HepG2 (cell line): ENCODE data around the gene GBX1.

Experiments used
- BCL6 ChIP-seq: IDR thresholded peaks from 2 replicates; pipeline ENCODE4 v1.6.1; 2016; ENCODE audit warnings: missing genetic modification reagents, missing compliant biosample characterization
- CBFB ChIP-seq: sonication (generic); formaldehyde crosslinking; IDR thresholded peaks from 2 replicates; pipeline ENCODE4 v1.4.0; 2020; ENCODE audit warnings: missing genetic modification reagents
- CTCF ChIP-seq: sonication (generic); formaldehyde crosslinking; IDR thresholded peaks from 2 replicates; pipeline ENCODE4 v1.5.0; 2020; ENCODE audit warnings: mild to moderate bottlenecking, missing genetic modification reagents, moderate library complexity
- KDM1A ChIP-seq: IDR thresholded peaks from 2 replicates; pipeline ENCODE4 v1.6.1; 2016; ENCODE audit warnings: missing compliant biosample characterization
- KMT2B ChIP-seq: IDR thresholded peaks from 2 replicates; pipeline ENCODE4 v1.6.1; 2016; ENCODE audit warnings: missing genetic modification reagents, missing compliant biosample characterization
- PATZ1 ChIP-seq: sonication (generic); formaldehyde crosslinking; IDR thresholded peaks from 2 replicates; pipeline ENCODE4 v1.4.0; 2020; ENCODE audit warnings: missing genetic modification reagents
- SP1 ChIP-seq, 2 experiments: fragments of 450-650 bp in 1 of 2; sonication (generic) in 1 of 2; formaldehyde crosslinking in 1 of 2; IDR thresholded peaks; 2 replicates each; pipeline versions ENCODE4 v1.4.0 to v1.6.1; 2016 to 2020; ENCODE audit warnings: missing genetic modification reagents in 1 of 2
- STAT6 ChIP-seq: sonication (generic); formaldehyde crosslinking; IDR thresholded peaks from 2 replicates; pipeline ENCODE4 v1.4.0; 2020; ENCODE audit warnings: missing genetic modification reagents, mild to moderate bottlenecking, borderline replicate concordance
- TAF1 ChIP-seq: sonication (generic); formaldehyde crosslinking; IDR thresholded peaks from 2 replicates; pipeline ENCODE4 v1.4.0; 2020; ENCODE audit warnings: missing genetic modification reagents
- ZNF138 ChIP-seq: sonication (generic); formaldehyde crosslinking; IDR thresholded peaks from 2 replicates; pipeline ENCODE4 v1.5.0; 2020; ENCODE audit warnings: mild to moderate bottlenecking, low read depth, missing genetic modification reagents
- ZNF232 ChIP-seq: sonication (generic); formaldehyde crosslinking; IDR thresholded peaks from 2 replicates; pipeline ENCODE4 v1.4.0; 2020; ENCODE audit warnings: missing genetic modification reagents, borderline replicate concordance
- ZNF24 ChIP-seq: fragments of 450-650 bp; IDR thresholded peaks from 2 replicates; pipeline ENCODE4 v1.6.1; 2017; ENCODE audit warnings: antibody characterized with exemption, mild to moderate bottlenecking
- ZNF441 ChIP-seq: sonication (generic); formaldehyde crosslinking; IDR thresholded peaks from 2 replicates; pipeline ENCODE4 v1.7.0; 2021; ENCODE audit warnings: missing genetic modification reagents, borderline replicate concordance
- ZNF687 ChIP-seq: sonication (generic); formaldehyde crosslinking; IDR thresholded peaks from 2 replicates; pipeline ENCODE4 v1.5.1; 2020; ENCODE audit warnings: mild to moderate bottlenecking, missing genetic modification reagents, moderate library complexity

- TF ChIP-seq SP1 (IDR thresholded peaks at IDR 0.05) (no peak), SP1 (CRISPR knock-in tag; IDR thresholded peaks at IDR 0.05) (no peak), CBFB (CRISPR knock-in tag) (no peak), KDM1A (no peak), ZNF24 (no peak), ZNF138 (CRISPR knock-in tag) (no peak), CTCF (CRISPR knock-in tag) (no peak), ZNF441 (CRISPR knock-in tag) (no peak), ZNF232 (no peak), PATZ1 (CRISPR knock-in tag) (no peak), KMT2B (no peak), ZNF687 (CRISPR knock-in tag) (no peak), TAF1 (CRISPR knock-in tag) (no peak), BCL6 (CRISPR knock-in tag) (no peak), STAT6 (CRISPR knock-in tag) (no peak)
These were observed 45.2 kb downstream of the GBX1 start for GRCh38 chr7:151122276-151122675.
